ENCODE data around the gene RASSF5. TPM values are rescaled to one million over a fixed set of nuclear protein-coding genes. Genes with fewer than 3 reads are reported as not detected.

The RASSF5 gene
- total and polyA plus RNA-seq, 9 of the 15 experiments (the other 6 are each of a cell fraction or from before 2014, with no cell fraction given) = 6.1 to 41.0 (median 25.2) TPM

GRCh38 chr1:206512058-206512850 is 4.9 kb downstream of the RASSF5 start:
- peaks cover 12 to 15% of the 10 kb centered on the region in 2 experiments; a peak in 4 of 5 replicates for H3K4me1 ChIP-seq (replicated peaks in 1 of 2; ENCODE audit: control insufficient read depth in 2 of 2, insufficient read depth in 2 of 2, low read length in 2 of 2)

More at GRCh38 chr1:206512058-206512850, 4.9 kb downstream of the RASSF5 start:
- H3K4me3 ChIP-seq = no peak overlapping the region
- no peaks in the 10 kb centered on the region for H3K36me3 ChIP-seq (ENCODE audit: control insufficient read depth, insufficient read depth, low read length)
- no peak overlapping the region for H2AFZ ChIP-seq (ENCODE audit: low read depth, low read length)
- ATAC-seq (no peak), FAIRE-seq (no peak), DNase-seq (ENCODE audit: extremely low read depth in 1 of 4, low spot score in 3 of 4) (no peak)
- in situ Hi-C loops (cut with MboI) = no loop called here
- intact Hi-C loops (cut with micrococcal nuclease) = no loop called here
- no peak overlapping the region; a peak in 1 of 4 replicates for H3K9ac ChIP-seq (ENCODE audit: insufficient read depth in 1 of 2, low read depth in 2 of 2, low read length in 2 of 2)
- H3K79me2 ChIP-seq (ENCODE audit: control insufficient read depth, insufficient read depth, low read length) = no peaks in the 10 kb centered on the region
- H3K27ac ChIP-seq (ENCODE audit: extremely low read depth, low read depth, low read length) = no peak overlapping the region
- H4K20me1 ChIP-seq (replicated peaks; ENCODE audit: control insufficient read depth, insufficient read depth, low read length) = peaks cover 4% of the 10 kb centered on the region; the same call in 1 of the 2 replicates
- H3K9me1 ChIP-seq (ENCODE audit: control insufficient read depth, insufficient read depth, low read length) = no peaks in the 10 kb centered on the region
- TF ChIP-seq GABPB1 (CRISPR knock-in tag; IDR thresholded peaks at IDR 0.05) (peak; percentile 11; the same call in 1 of the 2 replicates), ZNF224 (CRISPR knock-in tag; IDR thresholded peaks at IDR 0.05) (0 out of 2 replicates have a peak, but pooled peaks have one; percentile 24), TFE3 (CRISPR knock-in tag; IDR thresholded peaks at IDR 0.05) (no peak), MAFF (IDR thresholded peaks at IDR 0.05; ENCODE audit: low read length) (no peak)
- H3K27me3 ChIP-seq (ENCODE audit: control insufficient read depth in 2 of 2, insufficient read depth in 2 of 2, low read length in 2 of 2) = peaks cover 19 to 53% of the 10 kb centered on the region in 2 experiments
- ChIA-PET CTCF (ENCODE audit: low intra/inter-chr PET ratio) (no interaction called here), POLR2A (interaction anchor here (0.7 to 1.2 kb wide), 6 partner anchors 9 to 122 kb away, joined by 3 to 4 read pairs (median 4); no protein-coding TSS in a partner anchor)
- H3K9me3 ChIP-seq (replicated peaks; ENCODE audit: control insufficient read depth, insufficient read depth, low read depth, low read length) = no peaks in the 10 kb centered on the region
- H3K4me2 ChIP-seq (ENCODE audit: insufficient read depth, low read length) = no peak overlapping the region
- 20% methylated on average over 14 of the region's 14 CpGs for WGBS (ENCODE audit: insufficient coverage, low coverage, missing lambda C conversion rate)
- BruUV-seq (replicated peaks) = no TSS peak

All from K562 (cell line).